ENCODE results near the gene SLC25A40.

DNA sequence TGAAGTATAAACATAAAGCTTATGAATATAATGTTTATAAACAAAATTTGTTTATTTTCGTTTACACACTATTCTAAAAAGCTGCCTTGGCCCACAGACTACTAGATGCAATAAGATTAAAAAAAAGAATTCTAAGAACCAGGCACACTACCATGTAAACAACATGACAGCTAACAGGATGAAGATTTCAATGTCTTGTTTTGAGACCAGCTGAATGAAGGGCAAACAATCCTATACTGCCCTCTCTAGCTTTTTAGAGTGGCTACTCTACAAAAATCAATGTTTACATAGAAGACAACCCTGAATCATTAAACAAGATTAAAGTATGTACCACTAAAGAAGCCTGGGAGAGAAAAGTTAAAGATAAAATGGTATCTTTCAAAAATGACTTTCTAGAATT lies 38.6 kb downstream of the SLC25A40 start:
- TF ChIP-seq CTCF (IDR thresholded peaks at IDR 0.05): no peak
- no peak for TF ChIP-seq POLR2AphosphoS5 (IDR thresholded peaks at IDR 0.05)
- TF ChIP-seq POLR2A (IDR thresholded peaks at IDR 0.05): no peak
